ENCODE measurements around the gene CLC.

GRCh38 chr19:39738814-39739213, 985 bp upstream of the CLC start:
- no peak for TF ChIP-seq CTCF (IDR thresholded peaks at IDR 0.05)
- TF ChIP-seq POLR2A (IDR thresholded peaks at IDR 0.05), result no peak

All from uterus (tissue), 2 donors.